ENCODE data around the gene SOX4. TPM values are rescaled to one million over a fixed set of nuclear protein-coding genes. Genes with fewer than 3 reads are reported as not detected.
A peak's percentile ranks its signal among the peaks of the same experiment; 100 is the strongest.

Gene SOX4
- total and polyA plus RNA-seq, 2 donors (not counting 3 experiments of a cell fraction or from before 2014, with no cell fraction given) = 20.4 to 121 TPM

GRCh38 chr6:21596145-21596948 is 2.8 kb downstream of the SOX4 start:
- H3K9me1 ChIP-seq (replicated peaks; ENCODE audit: control insufficient read depth, extremely low read depth, insufficient read depth, low read length) = no peaks in the 10 kb centered on the region
- peak; percentile 47 for DNase-seq (ENCODE audit: low read depth, low spot score)
- peak overlapping the region; percentile 94 for H3K27ac ChIP-seq (ENCODE audit: insufficient read depth, low read depth, low read length)
- peaks cover 11% of the 10 kb centered on the region for H4K20me1 ChIP-seq (replicated peaks; ENCODE audit: control insufficient read depth, extremely low read depth, insufficient read depth, low read length)
- H3K9me3 ChIP-seq (replicated peaks; ENCODE audit: control insufficient read depth, insufficient read depth, low read length) = no peaks in the 10 kb centered on the region
- no peak for TF ChIP-seq EZH2 (IDR thresholded peaks at IDR 0.05; ENCODE audit: borderline replicate concordance, low read depth, low read length, severe bottlenecking)
- TF ChIP-seq POLR2AphosphoS5 (IDR thresholded peaks at IDR 0.05; ENCODE audit: insufficient read depth, low read depth, low read length) = peak; percentile 38
- peak; percentile 19 for TF ChIP-seq POLR2A (IDR thresholded peaks at IDR 0.05; ENCODE audit: low read depth, low read length)
- no peak for TF ChIP-seq JUN (IDR thresholded peaks at IDR 0.05; ENCODE audit: borderline replicate concordance, insufficient read depth, insufficient read length, low read depth)
- TF ChIP-seq, protein P1, sequence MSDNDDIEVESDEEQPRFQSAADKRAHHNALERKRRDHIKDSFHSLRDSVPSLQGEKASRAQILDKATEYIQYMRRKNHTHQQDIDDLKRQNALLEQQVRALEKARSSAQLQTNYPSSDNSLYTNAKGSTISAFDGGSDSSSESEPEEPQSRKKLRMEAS (IDR thresholded peaks at IDR 0.05; ENCODE audit: insufficient read depth, insufficient read length) = no peak
- TF ChIP-seq FOS (IDR thresholded peaks at IDR 0.05; ENCODE audit: borderline replicate concordance, insufficient read depth, low read length) = no peak
- H2AFZ ChIP-seq (ENCODE audit: low read depth, low read length) = no peak overlapping the region
- peaks cover 19% of the 10 kb centered on the region for H3K4me1 ChIP-seq (ENCODE audit: control insufficient read depth, extremely low read depth, insufficient read depth, low read length)
- FAIRE-seq = no peak
- ChIA-PET CTCF (interaction anchor here (0.6 to 1.9 kb wide), 9 partner anchors 9 to 1232 kb away, joined by 3 to 5 read pairs (median 3); no protein-coding TSS in a partner anchor), POLR2A (interaction anchor here (0.6 to 0.9 kb wide), 3 partner anchors 8 to 325 kb away, joined by 3 to 7 read pairs (median 3); no protein-coding TSS in a partner anchor)
- dilution Hi-C loops (cut with MboI; ENCODE audit: extremely low pct_ligation_motif_present, low sequenced_read_pairs) = no loop called here
- intact Hi-C loops (cut with micrococcal nuclease) = loop anchor here (1.0 to 10.0 kb wide), 9 partner anchors 68 to 1286 kb away; no protein-coding TSS in a partner anchor
- peak overlapping the region; percentile 85 to 100 (median 98) for H3K4me3 ChIP-seq (replicated peaks in 1 of 3; ENCODE audit: insufficient read depth in 1 of 3, low read depth in 1 of 3, low read length in 3 of 3)
- BruUV-seq (replicated peaks) = TSS peak; percentile 37
- peak overlapping the region; percentile 98 for H3K9ac ChIP-seq (replicated peaks; ENCODE audit: extremely low read depth, insufficient read depth, low read length)
- peak overlapping the region; percentile 99 for H3K4me2 ChIP-seq (ENCODE audit: insufficient read depth, low read length)
- H3K36me3 ChIP-seq (ENCODE audit: control insufficient read depth in 2 of 2, extremely low read depth in 1 of 2, insufficient read depth in 2 of 2, low read length in 2 of 2) = peaks cover 2 to 17% of the 10 kb centered on the region in 2 experiments
- no peaks in the 10 kb centered on the region for H3K27me3 ChIP-seq (ENCODE audit: control insufficient read depth in 2 of 2, insufficient read depth in 2 of 2, low read length in 2 of 2)
- peaks cover 58% of the 10 kb centered on the region for H3K79me2 ChIP-seq (ENCODE audit: control insufficient read depth, insufficient read depth, low read length)

Data from endothelial cell of umbilical vein (primary cell).